ENCODE data around the gene GPR162.
A peak's percentile ranks its signal among the peaks of the same experiment; 100 is the strongest.

Gene GPR162

DNA sequence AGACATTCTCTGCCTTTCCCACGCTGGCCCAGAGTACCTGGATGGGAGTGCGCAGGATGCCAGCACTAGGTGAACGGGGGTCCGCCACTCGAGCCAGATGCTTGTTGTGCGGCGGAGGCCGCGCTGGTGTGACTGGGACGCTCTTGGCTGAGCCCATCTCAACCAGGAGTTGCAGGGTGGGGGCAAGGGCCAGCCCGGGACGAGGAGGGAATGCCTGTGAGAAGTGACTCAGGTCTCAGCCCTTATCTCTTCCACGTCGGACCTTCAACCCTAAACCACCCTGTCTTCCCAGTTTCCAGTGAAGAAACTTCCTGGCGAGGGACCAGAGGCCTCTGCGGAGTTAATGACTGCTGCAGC, 29.2 kb downstream of the GPR162 start:
- no peak for TF ChIP-seq POLR2A (IDR thresholded peaks at IDR 0.05; ENCODE audit: extremely low read depth, insufficient read length)
- TF ChIP-seq, protein P1, sequence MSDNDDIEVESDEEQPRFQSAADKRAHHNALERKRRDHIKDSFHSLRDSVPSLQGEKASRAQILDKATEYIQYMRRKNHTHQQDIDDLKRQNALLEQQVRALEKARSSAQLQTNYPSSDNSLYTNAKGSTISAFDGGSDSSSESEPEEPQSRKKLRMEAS (IDR thresholded peaks at IDR 0.05; ENCODE audit: low read depth, low read length) = no peak
- TF ChIP-seq MYC (IDR thresholded peaks at IDR 0.05; ENCODE audit: low read depth, low read length) = no peak
- TF ChIP-seq, protein P2, sequence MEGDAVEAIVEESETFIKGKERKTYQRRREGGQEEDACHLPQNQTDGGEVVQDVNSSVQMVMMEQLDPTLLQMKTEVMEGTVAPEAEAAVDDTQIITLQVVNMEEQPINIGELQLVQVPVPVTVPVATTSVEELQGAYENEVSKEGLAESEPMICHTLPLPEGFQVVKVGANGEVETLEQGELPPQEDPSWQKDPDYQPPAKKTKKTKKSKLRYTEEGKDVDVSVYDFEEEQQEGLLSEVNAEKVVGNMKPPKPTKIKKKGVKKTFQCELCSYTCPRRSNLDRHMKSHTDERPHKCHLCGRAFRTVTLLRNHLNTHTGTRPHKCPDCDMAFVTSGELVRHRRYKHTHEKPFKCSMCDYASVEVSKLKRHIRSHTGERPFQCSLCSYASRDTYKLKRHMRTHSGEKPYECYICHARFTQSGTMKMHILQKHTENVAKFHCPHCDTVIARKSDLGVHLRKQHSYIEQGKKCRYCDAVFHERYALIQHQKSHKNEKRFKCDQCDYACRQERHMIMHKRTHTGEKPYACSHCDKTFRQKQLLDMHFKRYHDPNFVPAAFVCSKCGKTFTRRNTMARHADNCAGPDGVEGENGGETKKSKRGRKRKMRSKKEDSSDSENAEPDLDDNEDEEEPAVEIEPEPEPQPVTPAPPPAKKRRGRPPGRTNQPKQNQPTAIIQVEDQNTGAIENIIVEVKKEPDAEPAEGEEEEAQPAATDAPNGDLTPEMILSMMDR (IDR thresholded peaks at IDR 0.05; ENCODE audit: low read depth, low read length) = no peak
- peak overlapping the region; percentile 89 for H3K4me3 ChIP-seq (ENCODE audit: low read depth, low read length)
- no peak for DNase-seq (ENCODE audit: low read depth)

DNA sequence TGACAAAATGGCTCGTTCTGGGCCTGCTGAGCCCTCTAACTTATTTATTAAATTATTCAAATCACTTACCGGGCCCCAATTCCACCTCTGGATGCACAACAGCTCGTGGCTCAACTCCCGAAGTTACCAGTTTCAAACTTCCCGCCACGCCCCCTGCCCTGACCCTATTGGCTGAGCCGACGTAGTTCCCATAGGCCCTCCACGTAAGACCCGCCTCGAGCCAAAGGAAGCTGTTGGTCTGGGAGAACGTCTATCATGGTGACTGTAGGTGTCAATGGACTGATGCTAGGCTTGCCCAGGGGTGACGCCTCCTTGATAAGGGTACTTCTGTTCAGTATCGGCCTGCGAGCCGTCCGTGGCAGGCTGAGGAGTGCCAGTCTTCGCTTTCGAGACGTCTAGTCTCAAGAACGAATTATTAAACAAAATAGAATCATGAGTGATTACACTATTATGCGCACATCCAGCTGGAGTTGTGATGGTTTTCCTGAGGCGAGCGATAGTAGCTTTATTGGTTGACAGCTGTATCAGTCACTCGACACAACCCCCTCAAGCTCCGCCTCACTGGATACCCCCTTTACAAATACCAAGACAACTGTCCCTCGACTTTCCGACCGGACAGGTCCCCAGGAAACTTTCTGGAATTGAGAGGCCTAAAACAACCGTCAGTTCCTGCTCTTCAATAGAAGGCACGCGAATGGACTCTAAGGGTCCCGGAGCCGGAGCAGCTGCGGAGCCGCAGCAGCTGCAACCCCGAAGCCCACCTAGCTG, 29.7 kb downstream of the GPR162 start, which contains the start of gene CDCA3:
Gene CDCA3, minus strand, starts transcription at position 134 of the 768 bp plus-strand sequence. CDS start 334 bp downstream, outside the sequence.
- peak; percentile 98 for DNase-seq (ENCODE audit: low read depth)

DNA sequence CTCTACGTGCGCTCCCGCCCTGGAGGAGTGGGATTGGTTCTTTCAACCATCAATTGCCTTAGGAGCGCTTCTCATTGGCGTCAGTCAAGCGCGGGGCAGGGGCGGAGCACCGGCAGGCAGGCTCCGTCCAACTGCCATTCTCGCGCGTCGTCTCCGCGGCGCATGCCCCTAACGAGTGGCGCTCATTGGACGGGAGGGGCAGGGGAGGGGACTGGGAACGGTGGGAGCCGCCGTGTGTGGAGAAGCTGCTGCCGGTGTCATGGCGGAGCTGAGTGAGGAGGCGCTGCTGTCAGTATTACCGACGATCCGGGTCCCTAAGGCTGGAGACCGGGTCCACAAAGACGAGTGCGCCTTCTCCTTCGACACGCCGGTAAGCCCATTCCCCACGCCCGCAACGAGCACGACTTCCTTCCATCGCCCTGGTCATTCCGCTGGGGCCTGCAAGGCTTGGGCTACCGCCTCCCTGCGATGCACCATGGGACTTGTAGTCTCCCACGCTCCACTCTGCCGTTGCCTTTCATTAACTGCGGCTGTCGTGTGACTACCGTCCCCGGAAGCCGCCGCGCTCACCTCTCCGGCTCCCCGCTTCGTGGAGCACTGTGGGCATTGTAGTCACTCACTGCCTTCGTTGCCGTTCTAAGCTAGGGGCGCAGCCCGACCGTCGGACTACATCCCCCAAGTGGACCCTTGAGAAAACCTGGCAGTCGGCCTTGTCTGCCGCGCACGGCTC, 30.5 kb downstream of the GPR162 start, which contains the start of gene USP5:
Gene USP5, plus strand, starts transcription at position 230 of the 730 bp plus-strand sequence. Its CDS starts 30 bp downstream, at position 260.
- DNase-seq (ENCODE audit: low read depth) = peak; percentile 100
- TF ChIP-seq, protein P2 (IDR thresholded peaks at IDR 0.05; ENCODE audit: low read depth, low read length) = no peak
- TF ChIP-seq, protein P1 (IDR thresholded peaks at IDR 0.05; ENCODE audit: low read depth, low read length) = peak; percentile 28; the same call in 1 of the 2 replicates
- TF ChIP-seq MYC (IDR thresholded peaks at IDR 0.05; ENCODE audit: low read depth, low read length) = peak; percentile 52
- TF ChIP-seq POLR2A (IDR thresholded peaks at IDR 0.05; ENCODE audit: extremely low read depth, insufficient read length) = peak; percentile 76
- H3K4me3 ChIP-seq (ENCODE audit: low read depth, low read length) = peak within 1 kb of the TSS; percentile 89

More for the DNA sequence above, 29.7 kb downstream of the GPR162 start, which contains the start of gene CDCA3:
- H3K4me3 ChIP-seq (ENCODE audit: low read depth, low read length) = peak within 1 kb of the TSS; percentile 89
- TF ChIP-seq, protein P1 (IDR thresholded peaks at IDR 0.05; ENCODE audit: low read depth, low read length) = peak; percentile 81
- TF ChIP-seq, protein P2 (IDR thresholded peaks at IDR 0.05; ENCODE audit: low read depth, low read length) = no peak
- TF ChIP-seq POLR2A (IDR thresholded peaks at IDR 0.05; ENCODE audit: extremely low read depth, insufficient read length) (peak; percentile 57), MYC (IDR thresholded peaks at IDR 0.05; ENCODE audit: low read depth, low read length) (peak; percentile 78)

DNA sequence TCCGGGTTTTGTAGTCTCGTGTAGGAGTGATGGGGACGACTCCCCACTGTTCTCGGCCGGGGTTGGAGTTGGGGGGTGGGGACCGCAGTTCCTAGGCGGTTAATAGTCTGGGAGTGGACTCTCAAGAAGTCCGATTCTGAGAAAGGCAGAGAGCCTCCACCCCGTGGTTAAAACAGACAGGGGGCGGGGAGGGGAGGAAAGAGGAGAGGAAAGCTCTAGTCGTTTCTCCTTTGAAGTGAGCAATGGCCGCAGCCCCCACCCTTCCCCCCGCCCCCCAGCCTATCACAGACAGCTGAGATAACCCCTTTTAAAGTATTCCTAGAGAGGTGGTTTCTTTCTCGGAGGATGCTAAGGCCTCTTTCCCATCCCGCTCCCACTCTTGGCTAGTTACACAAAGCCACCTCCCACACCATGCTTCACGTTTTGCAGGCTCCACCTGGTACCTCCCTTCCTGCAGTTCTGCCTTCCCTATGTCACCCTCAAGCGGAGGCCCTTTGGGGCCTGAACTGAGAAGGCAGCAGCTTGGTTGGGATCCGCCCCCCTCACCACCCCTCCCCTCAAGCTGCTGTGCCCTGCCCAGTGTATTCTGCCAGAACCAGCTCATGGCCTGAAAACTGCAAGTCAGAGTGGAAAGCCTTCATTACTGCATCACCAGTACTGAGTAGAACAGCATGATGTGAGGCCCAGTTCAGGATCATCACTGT, 31.2 kb downstream of the GPR162 start:
- H3K4me3 ChIP-seq (ENCODE audit: low read depth, low read length) = peak overlapping the region; percentile 89
- TF ChIP-seq POLR2A (IDR thresholded peaks at IDR 0.05; ENCODE audit: extremely low read depth, insufficient read length) (no peak), MYC (IDR thresholded peaks at IDR 0.05; ENCODE audit: low read depth, low read length) (no peak)
- TF ChIP-seq, protein P1 (IDR thresholded peaks at IDR 0.05; ENCODE audit: low read depth, low read length) = no peak
- TF ChIP-seq, protein P2 (IDR thresholded peaks at IDR 0.05; ENCODE audit: low read depth, low read length) = no peak
- DNase-seq (ENCODE audit: low read depth) = peak; percentile 58

DNA sequence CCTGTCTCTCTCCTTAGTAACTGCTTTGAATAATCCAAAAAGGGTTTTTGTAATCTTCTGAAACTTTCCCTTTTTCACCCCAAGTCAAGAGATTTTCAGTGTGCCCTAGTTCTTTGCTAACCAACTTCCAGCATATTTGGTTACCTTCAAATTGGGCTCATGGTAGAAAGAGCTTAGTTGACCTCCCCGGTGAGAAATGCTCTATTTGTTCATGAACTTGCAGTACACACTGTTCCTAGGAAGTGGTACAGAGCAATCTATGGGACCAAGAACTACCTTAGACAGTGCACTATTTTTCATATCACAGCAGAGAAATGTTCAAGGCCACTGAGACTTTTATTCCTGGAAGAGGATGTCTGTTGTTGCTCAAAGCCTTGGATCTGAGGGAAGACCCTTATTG, 32.0 kb downstream of the GPR162 start:
- DNase-seq (ENCODE audit: low read depth) = no peak
- H3K4me3 ChIP-seq (ENCODE audit: low read depth, low read length) = peak overlapping the region; percentile 89
- TF ChIP-seq, protein P2 (IDR thresholded peaks at IDR 0.05; ENCODE audit: low read depth, low read length) = no peak
- no peak for TF ChIP-seq MYC (IDR thresholded peaks at IDR 0.05; ENCODE audit: low read depth, low read length)
- TF ChIP-seq, protein P1 (IDR thresholded peaks at IDR 0.05; ENCODE audit: low read depth, low read length) = no peak
- no peak for TF ChIP-seq POLR2A (IDR thresholded peaks at IDR 0.05; ENCODE audit: extremely low read depth, insufficient read length)

All from NB4 (cell line).